Endothelial cell of umbilical vein (primary cell): ENCODE data around the gene SORCS2. TPM values are rescaled to one million over a fixed set of nuclear protein-coding genes. Genes with fewer than 3 reads are reported as not detected.

ENCODE experiments used
- BruUV-seq: library from RNA; stranded (reverse); fragments of 400-500 nt; replicated peaks from 2 replicates; lab custom pipeline; 2021; lab: Mats Ljungman, UMichigan
- CTCF ChIA-PET: fragments of 300-600, 350-600 bp; sonication (Branson Sonifier 250); formaldehyde crosslinking; loops from one replicate; lab custom pipeline; 2021; ENCODE audit warnings: antibody characterized with exemption, inconsistent platforms; lab: Charles Lee
- POLR2A ChIA-PET: fragments of 300-600, 350-600 bp; sonication (Branson Sonifier 250); formaldehyde crosslinking; loops from one replicate; lab custom pipeline; 2021; ENCODE audit warnings: antibody characterized with exemption, inconsistent platforms; lab: Charles Lee
- DNase-seq: peaks from one replicate; pipeline ENCODE4 v3.0.0-alpha.2; 2011; ENCODE audit warnings: low read depth, low spot score
- FAIRE-seq: peaks from 2 replicates; lab custom pipeline; 2011; peaks lifted over from hg19 to GRCh38; lab: Jason Lieb, UNC
- H2AFZ ChIP-seq: 2 replicates; pipeline ENCODE4 v1.6.0; 2012; ENCODE audit warnings: low read depth, low read length, control low read depth, inconsistent platforms
- H3K27ac ChIP-seq: 2 replicates; pipeline ENCODE4 v1.5.1; 2011; ENCODE audit warnings: low read depth, mild to moderate bottlenecking, control low read depth, low read length, moderate library complexity; ENCODE audit not compliant: insufficient read depth
- H3K27me3 ChIP-seq, 2 experiments: 2 replicates each; pipeline versions ENCODE4 v1.6.0 to v1.6.1; 2011; ENCODE audit warnings: low read length in 2 of 2, mixed read lengths in 1 of 2; ENCODE audit not compliant: control insufficient read depth in 2 of 2, insufficient read depth in 2 of 2
- H3K36me3 ChIP-seq, 2 experiments: 2 replicates in 1 of 2; 3 replicates in 1 of 2; pipeline ENCODE4 v1.5.1; 2011; ENCODE audit warnings: low read length in 2 of 2, mild to moderate bottlenecking in 1 of 2, moderate library complexity in 1 of 2; ENCODE audit not compliant: control insufficient read depth in 2 of 2, insufficient read depth in 2 of 2; ENCODE audit errors: extremely low read depth in 1 of 2
- H3K4me1 ChIP-seq: 3 replicates; pipeline ENCODE4 v1.5.1; 2011; ENCODE audit warnings: mild to moderate bottlenecking, low read length; ENCODE audit not compliant: control insufficient read depth, insufficient read depth; ENCODE audit errors: extremely low read depth
- H3K4me2 ChIP-seq: 2 replicates; pipeline ENCODE4 v1.6.1; 2011; ENCODE audit warnings: low read length, control low read depth, mixed read lengths; ENCODE audit not compliant: insufficient read depth
- H3K4me3 ChIP-seq, 3 experiments: fragments of 200-600 bp in 1 of 3; sonication (generic), shearing (Covaris generic) in 1 of 3; replicated peaks in 1 of 3; 2 replicates each; pipeline ENCODE4 v1.5.1; 2011 to 2016; ENCODE audit warnings: control low read depth in 3 of 3, low read length in 3 of 3, mild to moderate bottlenecking in 2 of 3, inconsistent platforms in 1 of 3, low read depth in 1 of 3, moderate library complexity in 1 of 3; ENCODE audit not compliant: insufficient read depth in 1 of 3
- H3K79me2 ChIP-seq: 2 replicates; pipeline ENCODE4 v1.6.0; 2012; ENCODE audit warnings: low read length, inconsistent platforms; ENCODE audit not compliant: control insufficient read depth, insufficient read depth
- H3K9ac ChIP-seq: replicated peaks from 2 replicates; pipeline ENCODE3; 2011; ENCODE audit warnings: low read length, control low read depth; ENCODE audit not compliant: insufficient read depth; ENCODE audit errors: extremely low read depth
- H3K9me1 ChIP-seq: replicated peaks from 3 replicates; pipeline ENCODE4 v1.6.0; 2011; ENCODE audit warnings: mild to moderate bottlenecking, low read length; ENCODE audit not compliant: control insufficient read depth, insufficient read depth; ENCODE audit errors: extremely low read depth
- H3K9me3 ChIP-seq: replicated peaks from 2 replicates; pipeline ENCODE4 v1.5.1; 2012; ENCODE audit warnings: low read length, inconsistent platforms; ENCODE audit not compliant: control insufficient read depth, insufficient read depth
- H4K20me1 ChIP-seq: replicated peaks from 2 replicates; pipeline ENCODE3; 2011; ENCODE audit warnings: mild to moderate bottlenecking, low read length; ENCODE audit not compliant: control insufficient read depth, insufficient read depth; ENCODE audit errors: extremely low read depth
- CTCF ChIP-seq, 2 donors: IDR thresholded peaks; 1 replicate in 1 of 2; 2 replicates in 1 of 2; pipeline ENCODE4 v1.5.1; 2011; ENCODE audit warnings: low read length in 2 of 2, mild to moderate bottlenecking in 2 of 2, moderate library complexity in 2 of 2, control low read depth in 1 of 2, inconsistent platforms in 1 of 2, low read depth in 1 of 2; ENCODE audit not compliant: insufficient read depth in 1 of 2; ENCODE audit errors: extremely low read depth in 1 of 2
- EZH2 ChIP-seq: IDR thresholded peaks from 2 replicates; pipeline ENCODE4 v1.6.1; 2012; ENCODE audit warnings: borderline replicate concordance, low read depth, mild to moderate bottlenecking, moderate library complexity, low read length, inconsistent platforms; ENCODE audit not compliant: severe bottlenecking
- FOS ChIP-seq: IDR thresholded peaks from 2 replicates; pipeline ENCODE4 v1.6.1; 2011; ENCODE audit warnings: mild to moderate bottlenecking, low read length, moderate library complexity, borderline replicate concordance; ENCODE audit not compliant: insufficient read depth
- GATA2 ChIP-seq: IDR thresholded peaks from 2 replicates; pipeline ENCODE4 v1.7.0; 2011; ENCODE audit warnings: low read depth, mild to moderate bottlenecking, moderate library complexity, mixed read lengths, low read length; ENCODE audit not compliant: insufficient read length, insufficient read depth
- JUN ChIP-seq: IDR thresholded peaks from 2 replicates; pipeline ENCODE4 v1.6.1; 2011; ENCODE audit warnings: borderline replicate concordance, low read depth; ENCODE audit not compliant: insufficient read length, insufficient read depth
- MYC ChIP-seq: IDR thresholded peaks from one replicate; pipeline ENCODE4 v1.6.1; 2011; ENCODE audit warnings: mild to moderate bottlenecking, low read depth, low read length
- POLR2A ChIP-seq: IDR thresholded peaks from 2 replicates; pipeline ENCODE4 v1.6.1; 2012; ENCODE audit warnings: low read depth, mild to moderate bottlenecking, control low read depth, low read length
- POLR2AphosphoS5 ChIP-seq: IDR thresholded peaks from 2 replicates; pipeline ENCODE4 v1.6.1; 2012; ENCODE audit warnings: low read depth, mild to moderate bottlenecking, control low read depth, low read length, moderate library complexity; ENCODE audit not compliant: insufficient read depth
- dilution Hi-C: fragments of 300-500 bp; cut with MboI; formaldehyde crosslinking; loops from one replicate; pipeline ENCODE4 v1.15.0; 2019; ENCODE audit warnings: low sequenced_read_pairs; ENCODE audit not compliant: extremely low pct_ligation_motif_present
- intact Hi-C: fragments of 100-400 bp; cut with micrococcal nuclease; formaldehyde crosslinking; loops from one replicate; pipeline ENCODE4 v1.10.0; 2022
- polyA plus RNA-seq, 4 experiments: library from polyadenylated mRNA; depleted of rRNA in 3 of 4; stranded (reverse) in 3 of 4; unstranded in 1 of 4; fragments of >200 nt; gene quantifications; 2 replicates each; pipeline versions ENCODE4 v1.2.1 to v1.2.3, GENCODE V29; 2011 to 2012; ENCODE audit warnings: missing spikeins in 1 of 4
- total RNA-seq: library from RNA; stranded (reverse); gene quantifications from 2 replicates; pipeline ENCODE4 v1.2.3, GENCODE V29; 2021
- TF ChIP-seq, protein P1 (sequence below): IDR thresholded peaks from 2 replicates; pipeline ENCODE4 v1.6.1; 2011; ENCODE audit not compliant: insufficient read depth, insufficient read length

SORCS2 gene
- total and polyA plus RNA-seq, 2 donors (not counting 3 experiments of a cell fraction or from before 2014, with no cell fraction given): not detected

- no peak overlapping the region for H3K9ac ChIP-seq
- no peak for DNase-seq
- H3K27ac ChIP-seq: no peak overlapping the region
- H3K4me2 ChIP-seq: no peak overlapping the region
- H3K9me1 ChIP-seq: no peaks in the 10 kb centered on the region
- intact Hi-C loops: no loop called here
- TF ChIP-seq POLR2A: no peak
- TF ChIP-seq CTCF (IDR thresholded peaks at IDR 0.05; ENCODE audit: extremely low read depth in 1 of 2, insufficient read depth in 1 of 2, low read depth in 1 of 2, low read length in 2 of 2): no peak
- no peak for TF ChIP-seq POLR2AphosphoS5
- TF ChIP-seq, protein P1, sequence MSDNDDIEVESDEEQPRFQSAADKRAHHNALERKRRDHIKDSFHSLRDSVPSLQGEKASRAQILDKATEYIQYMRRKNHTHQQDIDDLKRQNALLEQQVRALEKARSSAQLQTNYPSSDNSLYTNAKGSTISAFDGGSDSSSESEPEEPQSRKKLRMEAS: no peak
- TF ChIP-seq MYC: no peak
- TF ChIP-seq JUN: no peak
- TF ChIP-seq GATA2: no peak
- no peak for TF ChIP-seq FOS
- TF ChIP-seq EZH2: no peak
- no peaks in the 10 kb centered on the region for H3K9me3 ChIP-seq
- BruUV-seq: no TSS peak
- POLR2A ChIA-PET: no interaction called here
- H3K4me1 ChIP-seq: peaks cover 12% of the 10 kb centered on the region
- no peaks in the 10 kb centered on the region for H3K36me3 ChIP-seq
- CTCF ChIA-PET: no interaction called here
- no peaks in the 10 kb centered on the region for H3K79me2 ChIP-seq
- no peak for FAIRE-seq
- H2AFZ ChIP-seq: no peak overlapping the region
- no peak overlapping the region for H3K4me3 ChIP-seq
- dilution Hi-C loops: no loop called here
- H4K20me1 ChIP-seq: no peaks in the 10 kb centered on the region
- no peaks in the 10 kb centered on the region for H3K27me3 ChIP-seq
Observed at GRCh38 chr4:7210824-7211223, 18.5 kb downstream of the SORCS2 start.
